GM12801 (cell line): ENCODE data around the gene TIGD6.

ENCODE experiments used
- CTCF ChIP-seq: IDR thresholded peaks from one replicate; pipeline ENCODE4 v1.5.1; 2011; ENCODE audit warnings: control low read depth; ENCODE audit not compliant: insufficient read length; ENCODE audit errors: extremely low read depth

Gene TIGD6

GRCh38 chr5:150000256-150000989 lies at the start of gene TIGD6, which contains the start of gene HMGXB3:
Gene TIGD6 (minus strand): TSS chr5:150000654. CDS start chr5:149996348, 4,306 bp downstream.
Gene HMGXB3 (plus strand): TSS chr5:150000739. CDS start chr5:150004853, 4,114 bp downstream.
- no peak for TF ChIP-seq CTCF

GRCh38 chr5:150046031-150046430 lies 45.6 kb upstream of the TIGD6 start:
- no peak for TF ChIP-seq CTCF

GRCh38 chr5:150045549-150045948 lies 45.1 kb upstream of the TIGD6 start:
- TF ChIP-seq CTCF: no peak

GRCh38 chr5:150044712-150045111 lies 44.3 kb upstream of the TIGD6 start:
- TF ChIP-seq CTCF: no peak

GRCh38 chr5:150044329-150044681 lies 43.9 kb upstream of the TIGD6 start:
- TF ChIP-seq CTCF: no peak

- no peak for TF ChIP-seq CTCF
These were observed 43.3 kb upstream of the TIGD6 start for GRCh38 chr5:150043657-150044328.

GRCh38 chr5:150042459-150042858 lies 42.0 kb upstream of the TIGD6 start:
- TF ChIP-seq CTCF: no peak
